HepG2 (cell line): ENCODE measurements around the gene EXTL2. TPM values are rescaled to one million over a fixed set of nuclear protein-coding genes. Genes with fewer than 3 reads are reported as not detected.

Experiments
- ATAC-seq: fragments of 200-7000 bp; cut with Tn5 transposase; 3 replicates; pipeline ENCODE4 v1.9.1; 2020; ENCODE audit warnings: mild to moderate bottlenecking, moderate library complexity
- BruUV-seq: library from RNA; stranded (reverse); fragments of 400-500 nt; replicated peaks from 2 replicates; lab custom pipeline; 2021; lab: Mats Ljungman, UMichigan
- CTCF ChIA-PET: fragments of 300-600 bp; formaldehyde crosslinking; extraction: SDS; loops from one replicate; lab custom pipeline; 2021; ENCODE audit warnings: low total read pairs, inconsistent platforms, low intra/inter-chr PET ratio; lab: Yijun Ruan, JAX
- POLR2A ChIA-PET: fragments of 350-600 bp; sonication (Branson Sonifier 250); formaldehyde crosslinking; loops from one replicate; lab custom pipeline; 2020; ENCODE audit warnings: antibody characterized with exemption, inconsistent platforms; lab: Yijun Ruan, JAX
- DNase-seq: peaks from one replicate; pipeline ENCODE4 v3.0.0-alpha.2; 2015; ENCODE audit warnings: low spot score
- FAIRE-seq: peaks from 3 replicates; lab custom pipeline; 2011; peaks lifted over from hg19 to GRCh38; lab: Jason Lieb, UNC
- H2AFZ ChIP-seq: one replicate; pipeline ENCODE4 v1.6.1; 2011; ENCODE audit warnings: low read length, inconsistent platforms
- H3K27ac ChIP-seq: fragments of 300-600 bp; 3 replicates; pipeline ENCODE4 v1.8.0; 2011; ENCODE audit warnings: mixed run types, mild to moderate bottlenecking, mixed read lengths, low read length, inconsistent platforms; ENCODE audit not compliant: insufficient read depth; ENCODE audit errors: extremely low read length
- H3K27me3 ChIP-seq, 2 experiments: fragments of 200-600 bp in 1 of 2; 2 replicates in 1 of 2; 3 replicates in 1 of 2; pipeline versions ENCODE4 v1.6.0 to v1.8.0; 2011; ENCODE audit warnings: low read length in 2 of 2, mild to moderate bottlenecking in 2 of 2, moderate library complexity in 2 of 2, inconsistent platforms in 1 of 2; ENCODE audit not compliant: insufficient read depth in 2 of 2, control insufficient read depth in 1 of 2
- H3K36me3 ChIP-seq, 2 experiments: fragments of 200-600 bp in 1 of 2; replicated peaks in 1 of 2; 2 replicates in 1 of 2; 3 replicates in 1 of 2; pipeline versions ENCODE4 v1.5.1 to v1.8.0; 2011; ENCODE audit warnings: low read length in 2 of 2, inconsistent platforms in 1 of 2; ENCODE audit not compliant: insufficient read depth in 2 of 2, control insufficient read depth in 1 of 2
- H3K4me1 ChIP-seq: 2 replicates; pipeline ENCODE4 v1.5.1; 2012; ENCODE audit warnings: low read length, inconsistent platforms; ENCODE audit not compliant: insufficient read depth
- H3K4me2 ChIP-seq: 2 replicates; pipeline ENCODE4 v1.6.0; 2011; ENCODE audit warnings: low read depth, low read length, inconsistent platforms
- H3K4me3 ChIP-seq, 3 experiments: fragments of 200-600 bp in 1 of 3; sonication (generic), shearing (Covaris generic) in 1 of 3; replicated peaks in 1 of 3; 2 replicates each; pipeline ENCODE4 v1.5.1; 2011 to 2016; ENCODE audit warnings: low read length in 3 of 3, inconsistent platforms in 2 of 3, low read depth in 2 of 3, mild to moderate bottlenecking in 2 of 3, control low read depth in 1 of 3, mixed read lengths in 1 of 3; ENCODE audit not compliant: insufficient read depth in 1 of 3
- H3K79me2 ChIP-seq: one replicate; pipeline ENCODE4 v1.6.1; 2011; ENCODE audit warnings: low read length, inconsistent platforms; ENCODE audit not compliant: insufficient read depth
- H3K9ac ChIP-seq: 2 replicates; pipeline ENCODE4 v1.6.0; 2011; ENCODE audit warnings: mild to moderate bottlenecking, low read depth, low read length, inconsistent platforms; ENCODE audit not compliant: insufficient read depth
- H3K9me3 ChIP-seq: 2 replicates; pipeline ENCODE4 v1.5.1; 2012; ENCODE audit warnings: mild to moderate bottlenecking, low read length
- H4K20me1 ChIP-seq: 2 replicates; pipeline ENCODE4 v1.6.0; 2011; ENCODE audit warnings: inconsistent platforms, mild to moderate bottlenecking, low read length, moderate library complexity; ENCODE audit not compliant: insufficient read depth
- ATAD3A ChIP-seq: sonication (generic); formaldehyde crosslinking; IDR thresholded peaks from 2 replicates; pipeline ENCODE4 v1.4.0; 2020; ENCODE audit warnings: missing genetic modification reagents
- BCL6 ChIP-seq: IDR thresholded peaks from 2 replicates; pipeline ENCODE4 v1.6.1; 2016; ENCODE audit warnings: missing genetic modification reagents, missing compliant biosample characterization
- HNF4A ChIP-seq: sonication (generic); formaldehyde crosslinking; IDR thresholded peaks from 2 replicates; pipeline ENCODE4 v1.4.0; 2020; ENCODE audit warnings: missing genetic modification reagents
- HNRNPLL ChIP-seq: fragments of 200-400 bp; formaldehyde crosslinking; IDR thresholded peaks from 2 replicates; pipeline ENCODE4 v1.6.1; 2017; ENCODE audit warnings: mild to moderate bottlenecking, low read depth, low read length; ENCODE audit not compliant: poor library complexity, severe bottlenecking
- MXD4 ChIP-seq: IDR thresholded peaks from 2 replicates; pipeline ENCODE4 v1.6.1; 2016; ENCODE audit warnings: mild to moderate bottlenecking, missing biosample characterization, missing genetic modification reagents
- NFYB ChIP-seq: sonication (generic); formaldehyde crosslinking; IDR thresholded peaks from 2 replicates; pipeline ENCODE4 v1.4.0; 2020; ENCODE audit warnings: missing genetic modification reagents
- PREB ChIP-seq: sonication (generic); formaldehyde crosslinking; IDR thresholded peaks from 2 replicates; pipeline ENCODE4 v1.4.0; 2020; ENCODE audit warnings: missing genetic modification reagents
- SIX1 ChIP-seq: sonication (generic); formaldehyde crosslinking; IDR thresholded peaks from 2 replicates; pipeline ENCODE4 v1.4.0; 2020; ENCODE audit warnings: missing genetic modification reagents, borderline replicate concordance
- TARDBP ChIP-seq: sonication (generic); formaldehyde crosslinking; IDR thresholded peaks from 2 replicates; pipeline ENCODE4 v1.8.0; 2022; ENCODE audit warnings: mild to moderate bottlenecking, missing genetic modification reagents
- ZFYVE20 ChIP-seq: sonication (generic); formaldehyde crosslinking; IDR thresholded peaks from 2 replicates; pipeline ENCODE4 v1.8.0; 2023; ENCODE audit warnings: low read depth, mild to moderate bottlenecking, moderate library complexity, missing genetic modification reagents, borderline replicate concordance
- ZMAT5 ChIP-seq: sonication (generic); formaldehyde crosslinking; IDR thresholded peaks from 2 replicates; pipeline ENCODE4 v1.5.0; 2020; ENCODE audit warnings: mild to moderate bottlenecking, low read depth, missing genetic modification reagents, borderline replicate concordance
- ZNF691 ChIP-seq: sonication (generic); formaldehyde crosslinking; IDR thresholded peaks from 2 replicates; pipeline ENCODE4 v1.4.0; 2020; ENCODE audit warnings: missing genetic modification reagents, low read depth, mild to moderate bottlenecking, borderline replicate concordance
- ZNF784 ChIP-seq: sonication (generic); formaldehyde crosslinking; IDR thresholded peaks from 2 replicates; pipeline ENCODE4 v1.5.1; 2020; ENCODE audit warnings: missing genetic modification reagents, mild to moderate bottlenecking, borderline replicate concordance
- ZNF788 ChIP-seq: sonication (generic); formaldehyde crosslinking; IDR thresholded peaks from 2 replicates; pipeline ENCODE4 v1.5.0; 2020; ENCODE audit warnings: mild to moderate bottlenecking, missing genetic modification reagents, borderline replicate concordance
- ZNF792 ChIP-seq: IDR thresholded peaks from 2 replicates; pipeline ENCODE4 v1.6.1; 2016
- ZNF839 ChIP-seq: sonication (generic); formaldehyde crosslinking; IDR thresholded peaks from 2 replicates; pipeline ENCODE4 v1.4.0; 2020; ENCODE audit warnings: missing genetic modification reagents, mild to moderate bottlenecking, borderline replicate concordance
- ZSCAN25 ChIP-seq: sonication (generic); formaldehyde crosslinking; IDR thresholded peaks from 2 replicates; pipeline ENCODE4 v1.8.0; 2022; ENCODE audit warnings: mild to moderate bottlenecking, missing genetic modification reagents
- WGBS: methylation state at CpG from one replicate; pipeline ENCODE4 v1.1.6; 2017; ENCODE audit warnings: low lambda C conversion rate; 5-methylcytosine and 5-hydroxymethylcytosine counted together
- in situ Hi-C: cut with HindIII; loops from 2 replicates; pipeline ENCODE4 v1.10.0; 2017; ENCODE audit warnings: low pct_unique_long_range_greater_than_20kb; ENCODE audit not compliant: extremely low pct_ligation_motif_present
- intact Hi-C: fragments of 100-400 bp; cut with micrococcal nuclease; formaldehyde crosslinking; loops from one replicate; pipeline ENCODE4 v1.10.0; 2022; ENCODE audit not compliant: unreplicated experiment
- polyA plus RNA-seq, 8 experiments: library from polyadenylated mRNA; depleted of rRNA in 3 of 8; stranded (reverse) in 7 of 8; unstranded in 1 of 8; fragments of >200 nt; fragmentation: Illumina TruSeq in 4 of 8; extraction: Trizol in 4 of 8; gene quantifications; 2 replicates each; pipeline versions ENCODE4 v1.2.1 to v1.2.3, GENCODE V29; 2011 to 2016; ENCODE audit warnings: low read depth in 4 of 8, missing spikeins in 1 of 8, mixed read lengths in 1 of 8; ENCODE audit not compliant: insufficient read depth in 1 of 8
- total RNA-seq, 5 experiments: library from RNA; depleted of rRNA; stranded (reverse); fragments of >200 nt; fragmentation: Illumina TruSeq; extraction: Trizol; gene quantifications; 2 replicates each; pipeline ENCODE4 v1.2.3, GENCODE V29; 2016; ENCODE audit warnings: low read depth in 1 of 5

EXTL2 gene
- total and polyA plus RNA-seq, 2 of the 13 experiments (the other 11 are each of a cell fraction or from before 2014, with no cell fraction given) = 22.0 to 23.5 TPM

GRCh38 chr1:100905181-100905580 lies 10.5 kb upstream of the EXTL2 start:
- Histone ChIP-seq H3K36me3 (peaks cover 0 to 33% of the 10 kb centered on the region in 2 experiments; a peak in 3 of 5 replicates), H3K9me3 (no peaks in the 10 kb centered on the region), H3K9ac (no peak overlapping the region), H3K27me3 (no peaks in the 10 kb centered on the region), H2AFZ (no peak overlapping the region), H3K4me1 (peaks cover 12% of the 10 kb centered on the region), H4K20me1 (no peaks in the 10 kb centered on the region), H3K79me2 (peaks cover 10% of the 10 kb centered on the region), H3K27ac (no peak overlapping the region), H3K4me2 (no peak overlapping the region), H3K4me3 (no peak overlapping the region)
- TF ChIP-seq BCL6 (CRISPR knock-in tag) = no peak
- TF ChIP-seq TARDBP = no peak
- no peak for TF ChIP-seq ZMAT5
- TF ChIP-seq NFYB (CRISPR knock-in tag) = no peak
- TF ChIP-seq HNRNPLL = no peak
- FAIRE-seq (no peak), ATAC-seq (no peak), DNase-seq (no peak)
- WGBS = 94% methylated on average over 3 of the region's 3 CpGs
- in situ Hi-C loops (no loop called here), intact Hi-C loops (no loop called here)
- ChIA-PET CTCF (no interaction called here), POLR2A (interaction anchor here (1.4 kb wide), 1 partner anchor 9 kb away, joined by 4 read pairs; the partner anchor contains the start of gene SLC30A7)
- BruUV-seq = no TSS peak

GRCh38 chr1:100904528-100904927 lies 9.9 kb upstream of the EXTL2 start:
- in situ Hi-C loops = no loop called here
- TF ChIP-seq HNF4A (CRISPR knock-in tag) (peak; percentile 67), ZNF784 (no peak), ZSCAN25 (CRISPR knock-in tag) (no peak), SIX1 (CRISPR knock-in tag) (no peak), PREB (CRISPR knock-in tag) (no peak), ZNF839 (CRISPR knock-in tag) (no peak), ZFYVE20 (CRISPR knock-in tag) (no peak), ATAD3A (CRISPR knock-in tag) (no peak), ZNF788 (no peak), MXD4 (CRISPR knock-in tag) (no peak), ZNF691 (CRISPR knock-in tag) (no peak), ZNF792 (CRISPR knock-in tag) (no peak)

More at GRCh38 chr1:100904528-100904927, 9.9 kb upstream of the EXTL2 start:
- H3K79me2 ChIP-seq = peaks cover 10% of the 10 kb centered on the region
- peaks cover 18% of the 10 kb centered on the region for H3K4me1 ChIP-seq
- WGBS = 86% methylated on average over 2 of the region's 2 CpGs
- no peak overlapping the region for H3K9ac ChIP-seq
- peak; percentile 38 for DNase-seq
- no peak overlapping the region for H2AFZ ChIP-seq
- H3K4me3 ChIP-seq = no peak overlapping the region
- BruUV-seq = no TSS peak
- ChIA-PET POLR2A (interaction anchor here (1.1 to 1.4 kb wide), 2 partner anchors 9 to 10 kb away, joined by 4 to 6 read pairs; partner anchors contain the start of genes EXTL2 and SLC30A7), CTCF (no interaction called here)
- H3K27ac ChIP-seq = peak overlapping the region; percentile 44
- H3K36me3 ChIP-seq = peaks cover under 1 to 34% of the 10 kb centered on the region in 2 experiments; a peak in 4 of 5 replicates
- no peaks in the 10 kb centered on the region for H3K9me3 ChIP-seq
- no peaks in the 10 kb centered on the region for H3K27me3 ChIP-seq
- ATAC-seq = peak; percentile 77
- no peaks in the 10 kb centered on the region for H4K20me1 ChIP-seq
- FAIRE-seq = no peak
- intact Hi-C loops = no loop called here
- H3K4me2 ChIP-seq = 0 out of 2 replicates have a peak overlapping the region, but pooled peaks have one; percentile 22
